ENCODE results near the gene ABHD16A. TPM values are rescaled to one million over a fixed set of nuclear protein-coding genes. Genes with fewer than 3 reads are reported as not detected.

ABHD16A gene
- total and polyA plus RNA-seq, 2 donors (not counting 3 experiments of a cell fraction or from before 2014, with no cell fraction given): 48.9 to 60.3 TPM

- TF ChIP-seq JUN (IDR thresholded peaks at IDR 0.05; ENCODE audit: borderline replicate concordance, insufficient read depth, insufficient read length, low read depth) (no peak), GATA2 (IDR thresholded peaks at IDR 0.05; ENCODE audit: insufficient read depth, insufficient read length, low read depth, low read length) (no peak), MAX (IDR thresholded peaks at IDR 0.05; ENCODE audit: insufficient read depth, insufficient read length) (no peak), MYC (IDR thresholded peaks at IDR 0.05; ENCODE audit: low read depth, low read length) (no peak), CTCF (IDR thresholded peaks at IDR 0.05; ENCODE audit: extremely low read depth in 1 of 2, insufficient read depth in 1 of 2, low read depth in 1 of 2, low read length in 2 of 2) (no peak), POLR2A (IDR thresholded peaks at IDR 0.05; ENCODE audit: low read depth, low read length) (no peak), EZH2 (IDR thresholded peaks at IDR 0.05; ENCODE audit: borderline replicate concordance, low read depth, low read length, severe bottlenecking) (no peak), POLR2AphosphoS5 (IDR thresholded peaks at IDR 0.05; ENCODE audit: insufficient read depth, low read depth, low read length) (no peak), FOS (IDR thresholded peaks at IDR 0.05; ENCODE audit: borderline replicate concordance, insufficient read depth, low read length) (no peak)
- dilution Hi-C loops (cut with MboI; ENCODE audit: extremely low pct_ligation_motif_present, low sequenced_read_pairs): no loop called here
Observed at GRCh38 chr6:31686483-31686882, 16.6 kb downstream of the ABHD16A start.

More at GRCh38 chr6:31686483-31686882, 16.6 kb downstream of the ABHD16A start:
- DNase-seq (ENCODE audit: low read depth, low spot score): no peak
- Histone ChIP-seq H3K36me3 (ENCODE audit: control insufficient read depth in 2 of 2, extremely low read depth in 1 of 2, insufficient read depth in 2 of 2, low read length in 2 of 2) (peaks cover 0 to 34% of the 10 kb centered on the region in 2 experiments), H2AFZ (ENCODE audit: low read depth, low read length) (no peak overlapping the region), H3K4me1 (ENCODE audit: control insufficient read depth, extremely low read depth, insufficient read depth, low read length) (peaks cover 12% of the 10 kb centered on the region), H3K27me3 (ENCODE audit: control insufficient read depth in 2 of 2, insufficient read depth in 2 of 2, low read length in 2 of 2) (no peaks in the 10 kb centered on the region), H3K9me3 (replicated peaks; ENCODE audit: control insufficient read depth, insufficient read depth, low read length) (no peaks in the 10 kb centered on the region), H3K9me1 (replicated peaks; ENCODE audit: control insufficient read depth, extremely low read depth, insufficient read depth, low read length) (no peaks in the 10 kb centered on the region), H3K4me3 (replicated peaks in 1 of 3; ENCODE audit: insufficient read depth in 1 of 3, low read depth in 1 of 3, low read length in 3 of 3) (no peak overlapping the region), H3K9ac (replicated peaks; ENCODE audit: extremely low read depth, insufficient read depth, low read length) (no peak overlapping the region), H3K4me2 (ENCODE audit: insufficient read depth, low read length) (no peak overlapping the region), H3K79me2 (ENCODE audit: control insufficient read depth, insufficient read depth, low read length) (no peaks in the 10 kb centered on the region), H4K20me1 (replicated peaks; ENCODE audit: control insufficient read depth, extremely low read depth, insufficient read depth, low read length) (no peaks in the 10 kb centered on the region), H3K27ac (ENCODE audit: insufficient read depth, low read depth, low read length) (no peak overlapping the region)
- ChIA-PET CTCF (interaction anchor here (1.0 to 2.1 kb wide), 2 partner anchors 13 to 143 kb away, joined by 3 to 5 read pairs; no protein-coding TSS in a partner anchor), POLR2A (no interaction called here)
- BruUV-seq (replicated peaks): no TSS peak
- intact Hi-C loops (cut with micrococcal nuclease): no loop called here
- FAIRE-seq: no peak
